Astrocyte (in vitro differentiated cells and primary cell): ENCODE measurements around the gene ROM1.

Experiments used
- EZH2 ChIP-seq: IDR thresholded peaks from 2 replicates; pipeline ENCODE4 v1.6.1; 2012; ENCODE audit warnings: mild to moderate bottlenecking, low read length, inconsistent platforms; ENCODE audit not compliant: insufficient read depth
- TF ChIP-seq, protein P1 (sequence below): IDR thresholded peaks from 2 replicates; pipeline ENCODE4 v1.5.1; 2011; ENCODE audit warnings: low read depth, mild to moderate bottlenecking, inconsistent platforms, low read length, moderate library complexity; ENCODE audit not compliant: insufficient read depth

DNA sequence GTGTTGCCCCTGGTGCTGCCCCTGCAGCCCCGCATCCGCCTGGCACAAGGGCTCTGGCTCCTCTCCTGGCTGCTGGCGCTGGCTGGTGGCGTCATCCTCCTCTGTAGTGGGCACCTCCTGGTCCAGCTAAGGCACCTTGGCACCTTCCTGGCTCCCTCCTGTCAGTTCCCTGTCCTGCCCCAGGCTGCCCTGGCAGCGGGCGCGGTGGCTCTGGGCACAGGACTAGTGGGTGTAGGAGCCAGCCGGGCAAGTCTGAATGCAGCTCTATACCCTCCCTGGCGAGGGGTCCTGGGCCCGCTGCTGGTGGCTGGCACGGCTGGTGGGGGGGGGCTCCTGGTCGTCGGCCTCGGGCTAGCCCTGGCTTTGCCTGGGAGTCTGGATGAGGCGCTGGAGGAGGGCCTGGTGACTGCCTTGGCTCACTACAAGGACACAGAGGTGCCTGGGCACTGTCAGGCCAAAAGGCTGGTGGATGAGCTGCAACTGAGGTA, 278 bp downstream of the ROM1 start:
- TF ChIP-seq, protein P1, sequence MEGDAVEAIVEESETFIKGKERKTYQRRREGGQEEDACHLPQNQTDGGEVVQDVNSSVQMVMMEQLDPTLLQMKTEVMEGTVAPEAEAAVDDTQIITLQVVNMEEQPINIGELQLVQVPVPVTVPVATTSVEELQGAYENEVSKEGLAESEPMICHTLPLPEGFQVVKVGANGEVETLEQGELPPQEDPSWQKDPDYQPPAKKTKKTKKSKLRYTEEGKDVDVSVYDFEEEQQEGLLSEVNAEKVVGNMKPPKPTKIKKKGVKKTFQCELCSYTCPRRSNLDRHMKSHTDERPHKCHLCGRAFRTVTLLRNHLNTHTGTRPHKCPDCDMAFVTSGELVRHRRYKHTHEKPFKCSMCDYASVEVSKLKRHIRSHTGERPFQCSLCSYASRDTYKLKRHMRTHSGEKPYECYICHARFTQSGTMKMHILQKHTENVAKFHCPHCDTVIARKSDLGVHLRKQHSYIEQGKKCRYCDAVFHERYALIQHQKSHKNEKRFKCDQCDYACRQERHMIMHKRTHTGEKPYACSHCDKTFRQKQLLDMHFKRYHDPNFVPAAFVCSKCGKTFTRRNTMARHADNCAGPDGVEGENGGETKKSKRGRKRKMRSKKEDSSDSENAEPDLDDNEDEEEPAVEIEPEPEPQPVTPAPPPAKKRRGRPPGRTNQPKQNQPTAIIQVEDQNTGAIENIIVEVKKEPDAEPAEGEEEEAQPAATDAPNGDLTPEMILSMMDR, result no peak
- no peak for TF ChIP-seq EZH2
